SK-N-SH treated with all-trans-retinoic acid at 6 μM for 48 hours (cell line): ENCODE results near the gene PHKA2.

Experiments used
- ATAC-seq: fragments of 200-7000 bp; cut with Tn5 transposase; 3 replicates; pipeline ENCODE4 v1.9.1; 2020; ENCODE audit warnings: mild to moderate bottlenecking, moderate library complexity
- BACH2 ChIP-seq: fragments of 250-450 bp; sonication (Bioruptor Pico); IDR thresholded peaks from 2 replicates; pipeline ENCODE4 v1.9.0; 2021; ENCODE audit warnings: mild to moderate bottlenecking, borderline replicate concordance
- CSDC2 ChIP-seq: fragments of 250-450 bp; sonication (Bioruptor Pico); IDR thresholded peaks from 2 replicates; pipeline ENCODE4 v1.5.0; 2020; ENCODE audit warnings: mild to moderate bottlenecking, moderate library complexity
- CSRNP3 ChIP-seq: fragments of 250-450 bp; sonication (Bioruptor Pico); IDR thresholded peaks from 2 replicates; pipeline ENCODE4 v1.5.1; 2021; ENCODE audit warnings: mild to moderate bottlenecking, moderate library complexity
- ESRRG ChIP-seq: fragments of 250-450 bp; sonication (Bioruptor Pico); IDR thresholded peaks from 2 replicates; pipeline ENCODE4 v1.6.1; 2021; ENCODE audit warnings: mild to moderate bottlenecking
- GLIS3 ChIP-seq: fragments of 250-450 bp; sonication (Bioruptor Pico); IDR thresholded peaks from 2 replicates; pipeline ENCODE4 v1.5.0; 2020; ENCODE audit warnings: mild to moderate bottlenecking, moderate library complexity
- OSR1 ChIP-seq: fragments of 250-450 bp; sonication (Bioruptor Pico); IDR thresholded peaks from 2 replicates; pipeline ENCODE4 v1.8.0; 2022; ENCODE audit warnings: moderate library complexity, mild to moderate bottlenecking, inconsistent platforms
- POU6F1 ChIP-seq: fragments of 250-450 bp; sonication (Bioruptor Pico); IDR thresholded peaks from 2 replicates; pipeline ENCODE4 v1.8.0; 2021; ENCODE audit warnings: low read depth, mild to moderate bottlenecking, moderate library complexity, borderline replicate concordance
- PPARA ChIP-seq: fragments of 250-450 bp; sonication (Bioruptor Pico); IDR thresholded peaks from 2 replicates; pipeline ENCODE4 v1.5.0; 2020; ENCODE audit warnings: mild to moderate bottlenecking, borderline replicate concordance
- RARB ChIP-seq: fragments of 250-450 bp; sonication (Bioruptor Pico); IDR thresholded peaks from 2 replicates; pipeline ENCODE4 v1.8.0; 2021; ENCODE audit warnings: mild to moderate bottlenecking, moderate library complexity
- SNAI2 ChIP-seq: fragments of 250-450 bp; sonication (Bioruptor Pico); IDR thresholded peaks from 2 replicates; pipeline ENCODE4 v1.5.0; 2020; ENCODE audit warnings: mild to moderate bottlenecking, moderate library complexity
- TOX ChIP-seq: fragments of 250-450 bp; sonication (Bioruptor Pico); IDR thresholded peaks from 2 replicates; pipeline ENCODE4 v1.8.0; 2021; ENCODE audit warnings: mild to moderate bottlenecking, moderate library complexity, borderline replicate concordance
- TSHZ2 ChIP-seq: fragments of 250-450 bp; sonication (Bioruptor Pico); IDR thresholded peaks from 2 replicates; pipeline ENCODE4 v1.5.0; 2020; ENCODE audit warnings: mild to moderate bottlenecking, moderate library complexity
- ZC3H10 ChIP-seq: fragments of 250-450 bp; sonication (Bioruptor Pico); IDR thresholded peaks from 2 replicates; pipeline ENCODE4 v1.5.1; 2021; ENCODE audit warnings: mild to moderate bottlenecking, moderate library complexity
- ZFP3 ChIP-seq: fragments of 250-450 bp; sonication (Bioruptor Pico); IDR thresholded peaks from 2 replicates; pipeline ENCODE4 v1.5.0; 2020; ENCODE audit warnings: mild to moderate bottlenecking, moderate library complexity
- ZFP30 ChIP-seq: fragments of 450-650 bp; formaldehyde crosslinking; IDR thresholded peaks from 2 replicates; pipeline ENCODE4 v1.5.0; 2022; ENCODE audit warnings: mild to moderate bottlenecking, moderate library complexity
- ZNF565 ChIP-seq: fragments of 450-650 bp; formaldehyde crosslinking; conservative IDR thresholded peaks from 2 replicates; pipeline ENCODE4 v1.5.0; 2020; ENCODE audit warnings: low read depth, mild to moderate bottlenecking, moderate library complexity
- ZNF70 ChIP-seq: fragments of 450-650 bp; formaldehyde crosslinking; IDR thresholded peaks from 2 replicates; pipeline ENCODE4 v1.5.0; 2020; ENCODE audit warnings: mild to moderate bottlenecking, moderate library complexity
- ZNF8 ChIP-seq: fragments of 450-650 bp; formaldehyde crosslinking; IDR thresholded peaks from 2 replicates; pipeline ENCODE4 v1.5.0; 2020; ENCODE audit warnings: mild to moderate bottlenecking, moderate library complexity
- TF ChIP-seq, protein P1 (sequence below): fragments of 250-450 bp; sonication (Bioruptor Pico); IDR thresholded peaks from 2 replicates; pipeline ENCODE4 v1.5.1; 2020; ENCODE audit warnings: low read depth, mild to moderate bottlenecking, moderate library complexity
- TF ChIP-seq, protein P2 (sequence below): fragments of 250-450 bp; sonication (Bioruptor Pico); IDR thresholded peaks from 2 replicates; pipeline ENCODE4 v1.8.0; 2020; ENCODE audit warnings: mild to moderate bottlenecking, moderate library complexity, borderline replicate concordance

Gene PHKA2

GRCh38 chrX:18884916-18885315 is 99.0 kb downstream of the PHKA2 start (continued):
- no peak for TF ChIP-seq CSRNP3 (CRISPR knock-in tag)
- no peak for TF ChIP-seq ZNF70
- no peak for TF ChIP-seq ZNF8 (CRISPR knock-in tag)
- TF ChIP-seq ZC3H10 (CRISPR knock-in tag), result no peak
- TF ChIP-seq GLIS3 (CRISPR knock-in tag), result no peak
- TF ChIP-seq ZFP3, result no peak
- no peak for TF ChIP-seq POU6F1
- TF ChIP-seq BACH2 (CRISPR knock-in tag), result no peak
- no peak for TF ChIP-seq RARB (CRISPR knock-in tag)

DNA sequence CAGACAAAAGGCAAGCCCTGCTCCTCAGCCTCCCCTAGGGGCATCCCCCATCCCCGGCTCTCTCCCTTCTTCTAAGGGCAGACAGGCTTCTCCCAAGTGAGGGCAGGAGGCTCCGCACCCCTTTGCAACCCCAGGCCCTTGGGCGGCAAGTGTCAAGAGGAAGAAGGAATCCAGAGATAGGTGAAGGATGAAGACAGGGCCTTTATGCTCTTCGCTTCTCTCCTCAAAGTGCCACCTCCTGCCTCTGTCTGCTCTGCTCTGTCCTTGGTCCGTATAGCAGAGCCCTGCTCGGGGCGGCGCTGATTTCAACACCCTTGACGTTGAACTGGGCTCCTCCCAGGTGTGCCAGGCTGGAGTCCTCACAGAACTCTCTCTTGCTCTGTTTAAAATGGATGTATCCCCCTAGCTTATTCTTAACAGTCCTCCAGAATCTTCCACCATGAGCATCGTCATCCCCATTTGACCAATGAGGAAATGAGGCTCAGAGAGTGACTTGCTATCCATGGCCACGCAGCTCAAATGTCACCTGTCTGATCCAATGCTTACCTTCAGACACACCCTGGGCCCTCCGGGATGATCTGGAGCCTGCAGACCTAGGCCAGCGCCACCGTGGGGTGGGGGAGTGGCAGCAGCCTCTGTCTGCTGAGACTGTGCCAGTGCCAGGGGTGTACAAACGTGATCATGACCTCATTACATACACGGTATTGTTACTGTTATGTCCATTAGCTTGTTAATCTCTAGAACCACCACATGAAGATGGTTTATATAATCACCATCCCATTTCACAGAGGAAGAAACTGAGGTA is 99.8 kb downstream of the PHKA2 start:
- ATAC-seq, result no peak
- TF ChIP-seq OSR1 (no peak), TSHZ2 (no peak), TOX (CRISPR knock-in tag) (no peak), ZFP3 (no peak), CSRNP3 (CRISPR knock-in tag) (no peak), ZFP30 (CRISPR knock-in tag) (no peak), SNAI2 (CRISPR knock-in tag) (no peak), ZNF8 (CRISPR knock-in tag) (no peak), ZNF565 (no peak), ZNF70 (no peak), CSDC2 (CRISPR knock-in tag) (no peak), RARB (CRISPR knock-in tag) (no peak), ESRRG (no peak), POU6F1 (no peak), PPARA (CRISPR knock-in tag) (no peak)
- TF ChIP-seq, protein P1, sequence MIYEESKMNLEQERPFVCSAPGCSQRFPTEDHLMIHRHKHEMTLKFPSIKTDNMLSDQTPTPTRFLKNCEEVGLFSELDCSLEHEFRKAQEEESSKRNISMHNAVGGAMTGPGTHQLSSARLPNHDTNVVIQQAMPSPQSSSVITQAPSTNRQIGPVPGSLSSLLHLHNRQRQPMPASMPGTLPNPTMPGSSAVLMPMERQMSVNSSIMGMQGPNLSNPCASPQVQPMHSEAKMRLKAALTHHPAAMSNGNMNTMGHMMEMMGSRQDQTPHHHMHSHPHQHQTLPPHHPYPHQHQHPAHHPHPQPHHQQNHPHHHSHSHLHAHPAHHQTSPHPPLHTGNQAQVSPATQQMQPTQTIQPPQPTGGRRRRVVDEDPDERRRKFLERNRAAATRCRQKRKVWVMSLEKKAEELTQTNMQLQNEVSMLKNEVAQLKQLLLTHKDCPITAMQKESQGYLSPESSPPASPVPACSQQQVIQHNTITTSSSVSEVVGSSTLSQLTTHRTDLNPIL (CRISPR knock-in tag), result no peak
- TF ChIP-seq, protein P2, sequence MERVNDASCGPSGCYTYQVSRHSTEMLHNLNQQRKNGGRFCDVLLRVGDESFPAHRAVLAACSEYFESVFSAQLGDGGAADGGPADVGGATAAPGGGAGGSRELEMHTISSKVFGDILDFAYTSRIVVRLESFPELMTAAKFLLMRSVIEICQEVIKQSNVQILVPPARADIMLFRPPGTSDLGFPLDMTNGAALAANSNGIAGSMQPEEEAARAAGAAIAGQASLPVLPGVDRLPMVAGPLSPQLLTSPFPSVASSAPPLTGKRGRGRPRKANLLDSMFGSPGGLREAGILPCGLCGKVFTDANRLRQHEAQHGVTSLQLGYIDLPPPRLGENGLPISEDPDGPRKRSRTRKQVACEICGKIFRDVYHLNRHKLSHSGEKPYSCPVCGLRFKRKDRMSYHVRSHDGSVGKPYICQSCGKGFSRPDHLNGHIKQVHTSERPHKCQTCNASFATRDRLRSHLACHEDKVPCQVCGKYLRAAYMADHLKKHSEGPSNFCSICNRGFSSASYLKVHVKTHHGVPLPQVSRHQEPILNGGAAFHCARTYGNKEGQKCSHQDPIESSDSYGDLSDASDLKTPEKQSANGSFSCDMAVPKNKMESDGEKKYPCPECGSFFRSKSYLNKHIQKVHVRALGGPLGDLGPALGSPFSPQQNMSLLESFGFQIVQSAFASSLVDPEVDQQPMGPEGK (CRISPR knock-in tag), result no peak
